Embryonic facial prominence (tissue), 1 donor: ENCODE results near the gene MCAM.

Experiments used
- DNase-seq: peaks from one replicate; pipeline ENCODE4 v3.0.0-alpha.2; 2016; ENCODE audit errors: extremely low spot score

Gene MCAM, protein sequence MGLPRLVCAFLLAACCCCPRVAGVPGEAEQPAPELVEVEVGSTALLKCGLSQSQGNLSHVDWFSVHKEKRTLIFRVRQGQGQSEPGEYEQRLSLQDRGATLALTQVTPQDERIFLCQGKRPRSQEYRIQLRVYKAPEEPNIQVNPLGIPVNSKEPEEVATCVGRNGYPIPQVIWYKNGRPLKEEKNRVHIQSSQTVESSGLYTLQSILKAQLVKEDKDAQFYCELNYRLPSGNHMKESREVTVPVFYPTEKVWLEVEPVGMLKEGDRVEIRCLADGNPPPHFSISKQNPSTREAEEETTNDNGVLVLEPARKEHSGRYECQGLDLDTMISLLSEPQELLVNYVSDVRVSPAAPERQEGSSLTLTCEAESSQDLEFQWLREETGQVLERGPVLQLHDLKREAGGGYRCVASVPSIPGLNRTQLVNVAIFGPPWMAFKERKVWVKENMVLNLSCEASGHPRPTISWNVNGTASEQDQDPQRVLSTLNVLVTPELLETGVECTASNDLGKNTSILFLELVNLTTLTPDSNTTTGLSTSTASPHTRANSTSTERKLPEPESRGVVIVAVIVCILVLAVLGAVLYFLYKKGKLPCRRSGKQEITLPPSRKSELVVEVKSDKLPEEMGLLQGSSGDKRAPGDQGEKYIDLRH

DNA sequence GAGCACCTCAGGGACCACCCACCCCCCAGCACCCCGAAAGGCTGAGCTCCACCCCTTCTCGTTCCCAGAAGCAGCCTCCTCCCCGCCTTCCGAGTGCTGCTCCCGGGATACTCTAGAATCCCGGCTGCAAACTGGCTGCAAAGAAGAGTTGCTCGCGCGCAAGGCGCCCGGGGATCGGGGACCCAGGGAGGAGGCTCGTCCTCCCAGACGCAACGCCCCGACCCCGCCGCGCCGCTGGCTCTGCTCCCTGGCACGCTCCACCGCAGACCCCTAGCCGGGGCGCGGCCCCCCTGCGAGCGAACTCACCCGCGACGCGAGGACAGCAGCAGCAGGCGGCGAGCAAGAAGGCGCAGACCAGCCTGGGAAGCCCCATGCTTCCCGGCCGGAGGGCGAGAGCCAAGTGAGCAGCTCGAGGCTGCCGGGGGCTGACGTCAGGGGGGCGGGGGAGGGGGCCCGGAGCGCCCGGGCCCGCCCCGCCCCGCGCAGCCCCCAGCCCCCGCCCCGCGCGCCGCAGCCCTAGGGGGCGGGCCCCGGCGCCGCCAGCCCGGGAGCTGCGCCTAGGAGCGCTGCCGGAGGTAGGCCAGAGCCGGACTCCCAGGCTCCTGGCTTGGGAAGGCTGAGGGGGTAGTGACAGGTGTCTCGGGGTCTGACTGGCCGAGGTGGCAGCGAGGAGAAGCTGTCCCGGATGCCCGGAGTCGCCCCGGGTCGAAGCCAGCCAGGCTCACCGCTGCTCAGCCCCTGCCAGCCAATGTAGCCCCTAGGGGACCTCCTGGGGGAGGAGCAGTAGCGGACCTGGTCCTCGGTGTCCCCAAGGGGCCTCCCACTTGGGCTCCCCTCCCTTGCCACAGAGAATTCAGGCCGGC is at the start of gene MCAM:
Gene MCAM, minus strand, starts transcription at position 402 of the 863 bp plus-strand sequence. Its CDS starts 29 bp downstream, at position 373.
- no peak for DNase-seq

DNA sequence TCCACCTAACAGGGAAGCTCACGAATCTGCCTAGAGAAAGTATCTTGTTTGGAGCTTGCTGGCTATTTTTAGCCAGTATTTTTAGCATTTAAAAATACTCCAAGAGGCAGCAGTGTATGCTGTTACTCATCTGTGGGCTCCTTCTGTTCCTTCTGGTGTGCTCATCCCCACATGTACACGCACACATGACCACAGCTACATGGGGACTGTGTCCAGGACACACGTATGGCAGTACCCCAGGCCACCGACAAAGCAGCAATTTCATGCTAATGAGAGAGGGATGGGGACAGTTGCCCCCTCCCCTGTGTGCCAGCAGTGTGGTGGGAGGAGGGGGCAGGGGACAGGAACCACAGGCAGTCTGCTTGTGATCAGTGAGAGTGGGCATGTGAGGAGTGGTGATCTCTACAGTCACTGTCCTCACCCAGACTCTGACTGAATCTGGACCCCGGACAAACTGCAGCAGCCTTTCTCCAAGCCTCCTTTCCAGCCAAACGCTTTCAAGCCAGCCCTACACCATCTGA is 48.2 kb upstream of the MCAM start:
- DNase-seq: no peak

DNA sequence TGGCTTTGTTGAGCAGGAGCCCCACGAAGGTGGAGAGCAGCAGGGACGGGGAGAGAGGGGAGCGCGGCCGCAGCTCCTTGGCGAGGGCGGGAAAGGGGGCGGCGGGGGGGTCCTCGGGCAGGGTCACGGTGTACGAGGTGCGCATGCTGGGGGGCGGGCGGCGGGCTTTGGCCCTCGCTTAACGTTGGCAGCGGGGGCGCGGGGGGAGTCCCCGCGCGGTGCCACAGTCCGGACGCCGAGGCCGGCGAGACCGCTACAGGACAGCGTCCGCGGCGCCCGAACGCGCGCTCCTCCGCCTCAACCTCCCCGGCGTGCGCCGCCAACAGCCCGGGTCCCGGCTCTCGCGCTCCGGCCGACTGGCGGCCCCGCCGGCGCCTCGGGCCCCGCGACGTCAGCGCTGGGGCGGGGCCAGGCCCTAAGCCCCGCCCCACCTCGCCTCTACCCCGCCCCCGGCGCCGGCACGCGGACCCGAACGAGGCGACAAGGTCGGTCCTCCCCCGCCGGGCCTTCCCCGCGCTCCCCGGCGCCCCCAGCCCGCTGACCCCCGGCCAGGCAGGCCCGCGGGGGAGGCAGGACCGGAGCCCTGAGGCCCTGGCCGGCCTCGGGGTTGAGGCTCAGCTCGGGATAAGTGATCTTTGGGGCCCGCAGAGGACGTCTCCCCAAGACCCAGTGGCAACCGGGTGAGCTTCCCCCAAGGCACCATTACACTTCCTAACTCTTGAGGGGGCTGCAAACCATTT is 47.1 kb upstream of the MCAM start:
- no peak for DNase-seq

DNA sequence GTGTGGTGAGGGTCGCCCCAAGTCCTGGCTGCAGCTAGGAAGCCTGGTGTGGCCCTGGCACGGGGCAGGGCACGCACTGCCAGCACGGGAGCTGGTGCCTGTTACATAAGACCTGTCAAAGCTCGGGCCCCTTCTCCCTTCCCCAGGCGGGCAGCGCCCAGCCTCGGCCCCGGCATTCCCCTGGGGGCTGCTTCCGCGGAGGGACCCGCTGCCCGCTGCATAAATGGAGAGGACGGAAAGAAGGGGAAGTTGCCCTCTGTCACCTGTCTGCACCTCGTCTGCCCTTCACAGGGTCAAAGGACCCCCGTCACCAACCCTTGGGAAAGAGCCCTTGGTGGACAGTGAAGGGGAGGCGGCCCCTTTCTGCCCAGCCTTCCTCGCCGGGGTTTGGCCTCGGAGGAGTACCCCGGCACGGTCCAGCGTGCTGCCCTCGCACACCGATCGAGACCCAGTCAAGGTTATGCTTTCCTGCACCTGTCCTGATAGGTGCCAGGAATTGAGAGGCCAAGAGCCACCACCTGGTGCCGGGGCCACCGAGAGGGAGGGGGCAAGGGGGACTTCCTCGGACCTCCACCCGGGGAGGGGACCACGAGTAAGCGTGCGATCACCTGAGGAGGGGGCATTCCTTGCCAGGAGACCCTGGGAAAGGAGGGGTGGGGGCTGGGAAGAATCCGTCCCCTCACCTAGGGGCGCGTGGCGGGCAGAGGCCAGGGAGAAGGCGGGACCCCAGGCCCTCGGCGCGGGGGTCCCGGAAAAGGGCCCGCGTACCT is 46.3 kb upstream of the MCAM start:
- no peak for DNase-seq

DNA sequence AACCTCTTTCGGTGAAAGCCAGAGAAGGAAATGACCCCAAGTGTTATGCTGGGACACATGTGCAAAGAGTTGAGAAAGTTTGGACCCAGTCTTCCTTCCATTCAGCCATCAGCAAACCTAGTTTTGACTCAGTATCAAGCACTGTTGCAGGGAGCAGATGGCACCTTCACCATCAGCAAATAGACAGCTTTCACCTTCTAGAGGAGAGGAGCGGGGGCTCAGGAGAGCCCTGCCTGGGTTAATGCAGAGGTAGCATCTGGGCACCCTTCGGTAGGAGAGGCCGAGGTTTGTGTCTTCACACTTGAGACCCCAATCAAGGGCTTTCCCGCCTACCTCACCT is 45.8 kb upstream of the MCAM start:
- no peak for DNase-seq

DNA sequence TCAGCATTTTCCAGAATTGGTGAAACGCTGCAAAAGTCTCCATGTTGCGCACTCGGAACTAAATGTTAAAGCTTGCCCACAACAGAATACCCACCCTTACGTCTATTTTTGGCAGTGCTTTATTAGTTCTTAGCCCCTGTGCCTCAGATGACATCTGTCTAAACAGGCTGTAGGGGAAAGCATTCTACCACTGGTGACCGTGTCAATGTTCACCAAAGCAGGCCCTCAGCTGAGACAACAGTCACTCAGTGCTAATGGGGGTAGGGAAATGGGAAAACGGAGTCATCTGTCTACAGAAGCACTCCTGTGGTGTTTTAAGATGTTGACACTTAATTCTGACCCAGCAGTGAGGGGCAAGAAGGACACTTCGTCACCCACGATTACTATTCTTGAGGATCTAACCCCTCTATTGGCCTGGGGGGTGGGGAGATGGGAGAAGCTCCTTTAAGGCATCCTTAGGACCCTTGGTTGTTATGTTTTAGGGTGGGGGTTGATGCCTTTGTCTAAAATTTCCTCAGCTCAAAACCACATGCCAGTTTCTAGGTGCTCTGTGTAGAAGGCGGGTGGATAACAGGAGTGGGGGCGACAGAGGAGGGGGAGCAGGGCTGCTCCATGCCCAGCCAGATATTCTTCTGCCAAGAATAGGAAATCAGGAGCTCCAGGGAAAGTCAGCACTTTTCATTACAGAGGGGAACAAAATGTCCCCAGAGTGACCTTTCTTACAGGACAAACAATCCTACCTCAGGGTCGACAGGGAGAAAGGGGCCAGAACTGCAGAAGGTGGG is 45.2 kb upstream of the MCAM start:
- no peak for DNase-seq

DNA sequence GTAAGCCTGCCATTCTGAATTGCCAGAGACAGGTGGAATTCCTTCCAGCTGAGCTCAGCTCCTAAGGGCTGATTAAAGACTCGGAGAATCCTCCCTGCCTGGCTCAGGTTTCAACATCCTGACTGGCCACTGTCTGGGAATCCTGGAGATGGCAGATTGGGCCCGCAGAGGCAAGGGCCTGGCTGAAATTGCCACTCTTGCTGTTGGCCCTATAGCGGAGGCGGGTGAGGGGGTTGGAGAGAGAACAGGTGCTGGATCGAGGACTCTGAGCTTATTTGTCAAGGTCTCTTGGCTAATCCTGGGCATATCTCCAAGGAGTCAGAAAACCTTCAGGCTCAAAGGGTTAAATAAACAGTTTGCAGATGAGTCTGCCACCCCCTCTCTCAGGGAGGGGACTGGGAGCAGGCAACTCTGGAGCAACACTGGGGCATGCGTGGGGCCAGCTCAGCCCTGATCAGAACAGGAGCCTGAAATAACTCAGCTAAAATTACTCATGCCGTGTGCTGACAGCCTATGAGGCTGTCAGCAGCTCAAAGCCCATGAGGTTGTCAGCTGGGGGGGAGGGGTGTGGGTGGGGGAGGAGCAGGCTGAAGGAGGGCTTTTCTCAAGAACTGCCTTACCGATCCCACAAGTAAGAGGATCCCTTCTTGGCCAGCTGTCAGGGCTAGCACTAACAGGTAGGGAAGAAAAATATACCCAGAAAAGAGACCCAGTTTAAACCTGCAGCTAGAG is 44.3 kb upstream of the MCAM start:
- DNase-seq: peak; percentile 51

DNA sequence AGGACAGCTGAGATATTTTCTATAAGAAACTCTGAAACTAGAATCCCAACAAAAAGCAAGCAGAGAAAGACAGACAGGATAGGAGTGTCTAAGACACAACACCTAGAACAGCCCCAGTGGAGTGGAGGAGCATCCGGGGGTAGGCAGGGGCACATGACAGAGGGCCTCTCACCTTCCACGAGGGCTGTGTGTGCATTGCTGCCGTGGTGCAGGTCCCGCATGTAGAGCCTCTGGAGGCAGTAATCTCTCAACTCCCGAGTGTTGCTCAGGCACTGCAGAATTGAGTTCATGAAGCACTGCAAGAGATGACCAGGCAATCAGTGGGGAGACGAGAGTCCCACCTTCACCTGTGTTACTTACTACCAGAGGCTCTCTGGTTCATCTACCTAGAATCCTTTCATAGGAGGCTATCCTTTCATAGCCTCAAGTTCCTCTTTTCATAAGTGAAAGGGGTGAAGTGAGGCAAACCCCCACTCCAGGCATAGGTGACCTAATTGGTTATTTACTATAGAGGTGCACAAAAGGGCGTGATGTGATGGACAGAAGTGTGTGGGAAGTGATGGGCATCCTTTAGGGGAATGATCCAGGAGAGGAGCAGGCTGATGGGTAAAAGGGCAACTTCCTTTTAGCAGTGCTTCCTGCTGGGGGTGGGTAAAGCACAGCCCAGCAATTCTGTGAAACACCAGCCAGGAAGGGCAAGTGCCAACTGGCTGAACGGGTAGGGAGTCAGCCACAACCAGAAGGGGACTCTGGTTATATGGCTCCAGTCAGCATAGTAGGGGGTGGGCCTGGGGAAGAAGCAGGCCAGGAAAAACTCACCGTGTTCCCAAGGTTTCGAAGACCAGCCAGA is 42.7 kb upstream of the MCAM start:
- DNase-seq: no peak

DNA sequence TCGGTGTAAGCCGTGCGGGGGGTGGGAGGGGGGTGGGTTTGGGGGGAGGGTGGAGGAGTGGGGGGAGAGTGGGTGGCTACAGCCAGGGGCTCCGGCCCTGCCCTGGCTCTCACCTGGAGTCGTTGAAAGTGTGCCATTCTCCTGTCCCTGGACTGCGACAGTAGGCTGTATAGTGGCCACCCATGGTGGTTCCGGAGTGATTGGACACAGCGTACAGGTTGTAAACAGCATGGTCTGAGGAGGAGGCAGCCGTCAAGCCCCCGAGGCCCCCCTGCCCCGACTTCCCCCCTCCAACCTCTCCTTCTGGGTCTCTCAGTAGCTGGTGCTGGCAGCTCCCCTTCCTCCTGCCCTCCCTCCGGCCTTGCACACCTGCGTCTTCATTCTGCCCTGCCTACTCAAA is 40.1 kb upstream of the MCAM start:
- DNase-seq: no peak

DNA sequence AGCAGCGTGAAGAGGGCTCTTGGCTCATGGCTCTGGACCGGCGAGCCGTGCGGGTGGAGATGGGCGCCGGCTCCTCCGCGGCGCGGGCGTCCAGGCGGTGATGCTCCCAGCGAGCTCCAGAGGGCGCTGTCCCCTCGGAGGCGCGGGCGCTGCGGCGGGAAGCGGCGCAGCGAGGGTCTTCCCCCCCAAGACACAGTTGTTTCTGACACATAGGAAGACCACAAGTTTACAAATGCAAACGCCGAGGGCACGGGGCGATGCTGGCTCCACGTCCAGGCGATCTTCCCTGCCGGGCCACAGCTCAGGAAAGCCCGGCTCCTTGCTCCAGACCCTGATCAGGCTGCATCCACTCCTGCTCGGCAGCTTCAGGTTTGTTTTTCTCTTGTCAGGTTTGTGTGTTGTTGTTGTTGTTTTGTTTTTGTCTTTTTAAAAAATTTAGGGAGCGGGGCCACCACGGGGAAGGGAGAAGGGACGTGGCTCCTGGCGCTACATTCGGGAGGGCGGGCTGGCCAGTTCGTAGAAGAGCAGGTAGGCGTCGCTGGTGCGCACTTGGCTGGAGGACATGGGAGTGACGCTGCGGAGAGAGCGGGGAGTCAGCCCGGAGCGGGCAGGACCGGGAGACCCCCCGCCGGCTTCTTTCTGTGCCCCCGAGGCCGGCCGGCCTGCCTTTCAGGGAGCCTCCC is 39.6 kb upstream of the MCAM start:
- peak; percentile 85 for DNase-seq

DNA sequence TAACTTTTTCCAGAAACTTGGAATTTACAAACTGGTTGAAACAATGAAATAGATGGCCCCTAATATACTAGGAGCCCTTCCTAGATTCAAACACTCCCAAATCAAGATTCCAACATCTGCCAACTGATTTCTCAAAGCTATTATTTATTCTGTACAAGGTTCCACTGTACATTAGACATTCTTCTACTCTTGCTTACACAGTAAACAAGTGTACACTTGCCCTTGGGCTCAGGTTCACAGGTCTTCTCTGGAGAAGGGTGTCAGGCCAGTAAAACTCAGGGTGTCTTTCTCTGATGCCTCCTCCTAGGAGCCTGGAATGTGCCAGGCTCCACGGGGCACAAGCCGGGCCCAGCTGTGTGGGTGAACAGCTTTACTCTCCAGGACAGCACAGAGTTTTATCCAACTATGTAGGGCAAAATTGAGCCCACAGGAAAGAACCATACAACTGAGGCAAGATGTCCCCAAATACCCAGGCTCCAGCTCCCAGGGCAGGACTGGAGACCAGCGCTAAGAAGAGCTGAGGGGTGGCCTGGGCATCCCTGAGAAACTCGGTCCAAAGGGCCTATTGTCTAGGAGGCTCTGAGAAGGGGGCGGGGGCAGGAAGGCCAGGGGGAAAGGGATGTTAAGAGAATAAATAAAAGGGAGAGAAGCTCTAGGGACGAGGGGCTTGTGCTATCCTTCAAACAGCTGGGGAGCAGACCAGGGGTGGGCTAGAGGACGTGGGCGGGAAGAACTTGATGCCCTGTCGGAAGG is 38.3 kb upstream of the MCAM start:
- no peak for DNase-seq

DNA sequence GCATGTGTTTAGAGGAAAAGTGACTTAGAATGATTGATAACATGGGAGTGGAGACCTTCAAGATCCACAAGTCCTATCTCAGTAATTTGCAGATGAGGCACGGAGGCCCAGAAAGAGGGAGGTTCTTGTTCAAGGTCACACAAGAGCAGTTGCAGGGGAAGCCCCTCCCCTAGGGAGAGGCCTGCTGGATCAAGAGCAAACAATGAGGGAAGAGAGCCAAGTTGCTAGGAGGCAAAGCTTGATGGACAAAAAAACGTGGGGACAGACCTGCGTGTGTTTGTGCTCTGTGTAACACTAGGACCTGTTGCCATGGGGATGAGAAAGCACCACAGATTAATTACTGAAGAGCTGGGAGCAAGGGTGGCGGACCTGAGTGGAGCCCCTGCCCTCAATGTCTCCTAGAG is 35.9 kb upstream of the MCAM start:
- no peak for DNase-seq

DNA sequence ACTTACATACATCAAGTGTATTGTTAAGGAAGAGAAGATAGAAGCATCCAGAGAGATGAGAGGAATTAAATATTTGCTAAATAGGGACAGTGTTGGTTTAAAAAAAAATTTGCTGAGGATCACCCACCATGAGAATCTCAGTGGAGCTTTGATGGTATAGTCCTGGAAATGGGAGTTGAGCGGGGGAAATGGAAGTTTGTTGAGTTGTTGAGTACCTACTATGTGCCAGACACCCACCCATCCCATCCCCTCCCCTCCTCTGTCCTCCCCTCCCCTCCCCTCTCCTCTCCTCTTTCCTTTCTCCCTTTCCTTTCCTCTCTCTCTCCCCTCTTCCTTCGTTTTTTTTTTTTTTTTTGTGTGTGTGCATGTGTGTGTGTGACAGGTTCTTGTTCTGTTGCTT is 34.3 kb upstream of the MCAM start:
- no peak for DNase-seq

DNA sequence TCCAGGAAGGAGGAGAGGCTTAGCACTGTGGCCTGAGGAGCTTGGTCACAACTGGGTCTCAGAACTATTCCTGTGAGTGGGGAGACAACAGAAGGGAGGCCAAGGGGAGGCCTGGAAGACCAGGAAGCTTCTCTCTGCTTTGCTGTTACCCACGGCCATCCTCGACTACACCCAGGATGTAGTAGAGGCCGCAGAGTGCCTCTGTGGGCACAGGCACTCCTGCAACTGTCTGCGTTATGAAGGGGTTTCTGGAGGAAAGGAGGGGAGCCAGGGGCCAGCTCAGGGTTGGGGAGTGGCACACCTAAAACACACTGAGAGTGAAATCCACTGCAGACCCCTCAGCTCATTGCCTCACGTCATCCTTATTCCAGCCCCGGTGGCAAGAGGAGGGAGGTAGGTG is 33.4 kb upstream of the MCAM start:
- no peak for DNase-seq

DNA sequence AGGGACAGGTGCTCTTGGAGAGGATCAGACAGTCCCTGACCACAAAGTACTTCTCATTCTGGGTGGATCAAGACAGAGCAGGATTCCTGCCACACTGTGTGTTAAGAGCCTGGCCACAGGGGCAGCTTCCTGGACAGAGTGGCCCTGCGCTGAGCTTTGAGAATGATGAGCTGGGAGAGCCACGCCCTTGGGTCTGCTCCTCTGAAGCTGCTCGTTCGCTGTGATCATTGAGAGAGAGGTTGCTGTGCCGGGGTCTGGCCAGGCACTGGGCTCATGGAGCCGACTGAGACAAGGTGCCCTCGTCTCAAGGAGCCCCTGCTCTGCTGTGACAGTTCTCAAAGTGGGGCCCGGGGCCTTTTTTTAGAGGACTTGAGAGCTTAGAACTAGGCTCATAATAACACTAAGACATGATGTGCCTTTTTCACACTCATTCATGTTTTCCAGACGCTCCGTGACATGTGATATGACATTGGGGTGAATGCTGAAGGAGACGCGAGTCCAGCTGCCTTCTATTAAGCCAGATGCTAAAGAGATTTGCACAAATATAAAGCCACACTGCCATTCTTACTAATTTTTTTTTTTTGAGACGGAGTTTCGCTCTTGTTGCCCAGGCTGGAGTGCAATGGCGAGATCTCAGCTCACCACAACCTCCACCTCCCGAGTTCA is 31.1 kb upstream of the MCAM start:
- no peak for DNase-seq

DNA sequence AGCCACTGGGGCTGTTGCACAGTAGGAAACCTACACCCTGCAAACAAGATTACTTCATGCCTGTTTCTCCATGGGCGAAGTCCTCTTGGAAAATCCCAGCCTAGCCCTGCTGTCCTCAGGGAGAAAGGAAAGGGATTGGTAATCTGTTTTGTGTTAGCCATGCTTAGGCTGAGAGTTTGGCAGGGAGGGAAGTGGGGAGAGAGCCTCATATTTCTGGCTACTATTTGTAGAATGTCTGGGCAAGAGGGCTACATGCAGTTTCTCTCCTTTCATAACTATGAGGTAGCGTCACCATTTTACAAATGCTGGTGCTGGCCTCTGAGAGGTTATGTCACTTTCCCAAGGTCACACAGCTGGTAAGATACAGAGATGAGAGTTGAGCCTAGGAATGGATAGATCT is 30.3 kb upstream of the MCAM start:
- DNase-seq: no peak

DNA sequence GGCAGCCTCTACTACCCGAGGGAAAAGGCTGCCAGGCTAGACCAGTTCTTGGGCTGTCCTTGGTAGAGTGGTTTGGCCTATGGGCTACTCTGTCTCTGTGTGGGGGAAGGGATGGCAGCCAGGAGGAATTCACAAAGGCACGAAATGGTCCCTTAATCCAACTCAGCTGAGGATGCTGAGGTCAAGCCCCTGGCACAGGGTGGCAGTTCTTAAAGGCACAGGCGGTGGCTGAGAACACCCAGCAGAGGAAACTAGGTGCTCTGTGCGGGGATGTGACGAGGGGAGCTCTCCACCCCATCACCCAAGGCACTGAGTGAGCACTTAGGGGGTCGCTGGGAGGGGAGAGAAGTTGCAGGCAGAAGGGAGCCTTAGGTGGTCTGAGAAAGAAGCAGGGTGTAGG is 29.7 kb upstream of the MCAM start, which contains the start of gene MFRP:
Gene MFRP, minus strand, starts transcription at position 101 of the 400 bp plus-strand sequence. CDS start 192 bp downstream, outside the sequence.
- no peak for DNase-seq
